HS-5 (cell line): Measurements from ENCODE around the gene HOXA6.
A peak's percentile ranks its signal among the peaks of the same experiment; 100 is the strongest.

ENCODE experiments used
- DNase-seq: peaks from one replicate; pipeline ENCODE4 v3.0.0-alpha.2; 2012; ENCODE audit warnings: low read depth

The HOXA6 gene

GRCh38 chr7:27172823-27173510 is 25.4 kb upstream of the HOXA6 start:
- DNase-seq: peak; percentile 49

GRCh38 chr7:27172315-27172774 is 24.8 kb upstream of the HOXA6 start:
- no peak for DNase-seq

GRCh38 chr7:27171637-27172314 is 24.2 kb upstream of the HOXA6 start:
- DNase-seq: peak; percentile 43

GRCh38 chr7:27171325-27171636 is 23.7 kb upstream of the HOXA6 start:
- DNase-seq: no peak

DNA sequence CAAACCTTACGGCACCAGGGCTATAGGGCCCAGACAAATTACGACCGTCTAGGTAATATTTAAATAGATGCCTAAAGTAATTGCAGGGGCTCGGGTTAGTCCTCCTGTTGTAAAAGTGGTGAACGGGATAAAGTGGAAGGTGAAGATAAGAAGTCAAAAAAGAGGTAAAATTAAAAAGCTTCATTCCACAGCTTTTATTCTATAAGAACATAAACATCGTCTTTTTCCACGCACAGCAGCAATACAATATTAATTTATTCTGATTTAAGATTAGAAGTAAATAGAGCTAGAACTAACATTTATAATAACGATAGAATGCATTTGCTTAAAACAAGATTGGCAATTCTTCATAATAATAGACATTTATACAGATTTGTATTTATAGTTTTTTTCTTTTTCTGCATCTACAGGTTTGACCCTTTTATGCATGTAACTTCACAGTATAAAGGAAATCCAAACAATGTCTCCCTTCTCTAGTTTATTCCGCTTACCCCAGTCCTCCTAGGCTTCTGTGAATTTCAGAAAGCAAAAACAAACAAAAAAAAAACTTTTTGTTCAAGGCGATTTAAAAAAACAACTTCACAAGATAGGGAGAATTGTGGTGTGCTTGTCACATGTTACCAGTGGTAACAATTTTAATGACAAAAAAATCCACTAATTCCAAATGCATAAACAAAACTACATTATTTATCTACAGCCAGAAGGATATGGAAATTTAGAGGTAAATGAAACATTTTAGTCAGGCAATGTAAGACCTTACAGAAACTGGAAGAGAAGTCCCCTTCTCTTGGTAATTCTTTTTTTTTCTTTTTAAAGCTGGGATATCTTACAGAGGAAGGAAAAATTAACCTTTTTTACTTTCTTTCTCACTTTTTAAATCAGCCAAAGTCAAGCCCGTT is 23.1 kb upstream of the HOXA6 start:
- no peak for DNase-seq

DNA sequence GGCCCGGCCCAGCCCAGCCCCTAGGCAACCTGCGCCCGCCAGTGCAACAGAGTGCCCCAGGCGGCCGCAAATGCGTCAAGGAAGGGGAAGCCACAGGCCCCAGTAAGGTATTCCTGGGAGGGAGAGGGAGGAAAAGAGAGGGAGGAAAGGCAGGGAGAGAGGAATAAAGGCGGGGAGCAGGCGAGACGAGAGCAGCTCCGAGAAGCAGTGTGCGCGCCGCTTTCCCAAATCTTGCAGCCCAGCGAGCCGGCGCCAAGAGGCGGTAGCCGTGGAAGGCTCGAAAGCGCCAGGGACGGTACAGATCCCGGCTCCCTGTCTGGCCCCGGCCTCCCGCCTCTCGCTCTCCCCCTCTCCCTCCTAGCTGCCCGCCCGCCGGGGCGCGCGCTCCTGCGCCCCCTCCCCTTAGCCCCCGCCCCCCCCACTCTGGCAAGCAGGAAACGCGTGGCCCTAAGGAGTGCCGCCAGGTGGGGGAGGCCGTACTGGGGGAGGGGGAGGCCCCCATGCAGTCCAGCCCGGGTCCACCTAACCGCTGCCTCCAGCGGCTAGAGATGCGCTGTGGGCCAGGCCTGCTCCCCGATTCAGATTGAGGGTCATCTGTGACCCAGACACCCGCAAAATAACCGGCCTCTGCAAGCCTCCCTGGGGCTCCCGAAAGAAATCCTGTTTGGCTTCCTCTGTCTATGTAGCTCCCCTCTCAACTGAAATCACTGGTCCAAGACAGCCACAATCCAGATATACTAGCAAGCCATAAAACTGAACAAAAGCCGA is 22.3 kb upstream of the HOXA6 start:
- DNase-seq: peak; percentile 38

- peak; percentile 76 for DNase-seq
Observed at GRCh38 chr7:27168265-27168947, 20.8 kb upstream of the HOXA6 start.

DNA sequence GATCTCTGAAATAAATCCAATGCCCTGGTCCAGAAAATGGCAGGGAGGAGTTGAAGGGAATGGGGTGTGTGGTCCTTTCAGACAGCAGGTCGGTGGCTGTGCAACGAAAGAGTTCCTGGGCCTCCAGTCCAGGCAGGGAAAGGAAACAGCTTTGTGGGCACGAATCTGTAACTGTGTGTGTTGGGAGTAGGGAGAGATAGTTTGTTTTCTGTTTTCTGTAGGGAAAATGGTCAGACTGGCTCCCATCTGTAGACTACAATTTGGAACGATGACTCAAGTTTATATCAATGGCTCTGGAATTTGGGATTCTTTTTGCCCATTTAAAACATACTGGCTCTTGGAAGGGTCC is 20.3 kb upstream of the HOXA6 start:
- DNase-seq: no peak

- peak; percentile 54 for DNase-seq
Observed at GRCh38 chr7:27166531-27167505, 19.2 kb upstream of the HOXA6 start.

GRCh38 chr7:27165996-27166530 is 18.5 kb upstream of the HOXA6 start:
- DNase-seq: no peak

DNA sequence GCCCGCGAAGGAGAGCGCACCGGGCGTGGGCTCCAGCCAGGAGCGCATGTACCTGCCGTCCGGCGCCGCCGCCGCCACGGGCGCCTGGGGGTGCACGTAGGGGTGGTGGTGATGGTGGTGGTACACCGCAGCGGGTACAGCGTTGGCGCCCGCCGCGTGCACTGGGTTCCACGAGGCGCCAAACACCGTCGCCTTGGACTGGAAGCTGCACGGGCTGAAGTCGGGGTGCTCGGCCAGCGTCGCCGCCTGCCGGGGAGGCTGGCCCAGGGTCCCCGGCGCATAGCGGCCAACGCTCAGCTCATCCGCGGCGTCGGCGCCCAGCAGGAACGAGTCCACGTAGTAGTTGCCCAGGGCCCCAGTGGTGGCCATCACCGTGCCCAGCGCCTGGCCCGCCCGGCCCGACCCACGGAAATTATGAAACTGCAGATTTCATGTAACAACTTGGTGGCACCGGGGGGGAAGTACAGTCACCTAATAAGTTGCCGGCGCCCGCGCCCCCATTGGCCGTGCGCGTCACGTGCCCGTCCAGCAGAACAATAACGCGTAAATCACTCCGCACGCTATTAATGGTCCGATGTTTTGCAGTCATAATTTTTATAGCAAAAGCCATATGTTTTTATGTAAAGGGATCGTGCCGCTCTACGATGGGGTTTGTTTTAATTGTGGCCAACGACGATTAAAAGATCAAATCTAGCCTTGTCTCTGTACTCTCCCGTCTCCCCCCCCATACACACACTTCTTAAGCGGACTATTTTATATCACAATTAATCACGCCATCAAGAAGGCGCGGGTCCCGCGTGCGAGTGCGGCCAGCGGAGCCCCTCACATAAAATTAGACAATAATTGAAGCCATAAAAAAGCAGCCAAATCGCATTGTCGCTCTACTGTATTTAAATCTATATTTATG is 17.8 kb upstream of the HOXA6 start, which contains the start of gene HOXA9:
HOXA9 (minus strand) TSS at position 449 of the 907 bp plus-strand sequence; CDS start at position 369, 80 bp downstream.
- DNase-seq: peak; percentile 93

- DNase-seq: no peak
Observed at GRCh38 chr7:27164367-27165088, 17.0 kb upstream of the HOXA6 start.

GRCh38 chr7:27164045-27164366 is 16.4 kb upstream of the HOXA6 start:
- no peak for DNase-seq

DNA sequence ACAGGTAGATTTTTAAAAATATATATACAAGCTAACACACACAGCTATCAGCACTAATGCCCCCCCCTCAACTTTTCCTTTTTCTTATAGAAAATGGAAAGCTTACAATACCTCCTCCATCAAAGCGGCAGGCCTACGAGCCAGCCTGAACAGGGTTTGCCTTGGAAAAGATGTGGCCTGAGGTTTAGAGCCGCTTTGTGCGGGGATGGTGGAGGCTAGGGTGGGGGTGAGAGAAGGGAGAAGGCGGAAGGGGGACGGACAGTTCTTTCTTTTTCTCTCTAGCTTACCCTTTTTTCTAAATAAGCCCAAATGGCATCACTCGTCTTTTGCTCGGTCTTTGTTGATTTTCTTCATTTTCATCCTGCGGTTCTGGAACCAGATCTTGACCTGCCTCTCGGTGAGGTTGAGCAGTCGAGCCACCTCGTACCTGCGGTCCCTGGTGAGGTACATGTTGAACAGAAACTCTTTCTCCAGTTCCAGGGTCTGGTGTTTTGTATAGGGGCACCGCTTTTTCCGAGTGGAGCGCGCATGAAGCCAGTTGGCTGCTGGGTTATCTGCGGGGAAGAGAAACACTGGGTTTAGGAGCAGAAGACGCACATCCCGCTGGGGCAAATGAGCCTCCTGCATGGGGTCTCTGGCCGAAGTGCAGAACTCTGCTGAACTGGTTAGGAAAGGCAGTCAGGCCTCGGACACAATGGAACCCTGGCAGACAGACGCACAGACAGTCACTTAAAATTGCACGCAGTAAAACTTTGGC is 15.9 kb upstream of the HOXA6 start:
- no peak for DNase-seq

GRCh38 chr7:27162561-27163287 is 15.2 kb upstream of the HOXA6 start:
- no peak for DNase-seq

DNA sequence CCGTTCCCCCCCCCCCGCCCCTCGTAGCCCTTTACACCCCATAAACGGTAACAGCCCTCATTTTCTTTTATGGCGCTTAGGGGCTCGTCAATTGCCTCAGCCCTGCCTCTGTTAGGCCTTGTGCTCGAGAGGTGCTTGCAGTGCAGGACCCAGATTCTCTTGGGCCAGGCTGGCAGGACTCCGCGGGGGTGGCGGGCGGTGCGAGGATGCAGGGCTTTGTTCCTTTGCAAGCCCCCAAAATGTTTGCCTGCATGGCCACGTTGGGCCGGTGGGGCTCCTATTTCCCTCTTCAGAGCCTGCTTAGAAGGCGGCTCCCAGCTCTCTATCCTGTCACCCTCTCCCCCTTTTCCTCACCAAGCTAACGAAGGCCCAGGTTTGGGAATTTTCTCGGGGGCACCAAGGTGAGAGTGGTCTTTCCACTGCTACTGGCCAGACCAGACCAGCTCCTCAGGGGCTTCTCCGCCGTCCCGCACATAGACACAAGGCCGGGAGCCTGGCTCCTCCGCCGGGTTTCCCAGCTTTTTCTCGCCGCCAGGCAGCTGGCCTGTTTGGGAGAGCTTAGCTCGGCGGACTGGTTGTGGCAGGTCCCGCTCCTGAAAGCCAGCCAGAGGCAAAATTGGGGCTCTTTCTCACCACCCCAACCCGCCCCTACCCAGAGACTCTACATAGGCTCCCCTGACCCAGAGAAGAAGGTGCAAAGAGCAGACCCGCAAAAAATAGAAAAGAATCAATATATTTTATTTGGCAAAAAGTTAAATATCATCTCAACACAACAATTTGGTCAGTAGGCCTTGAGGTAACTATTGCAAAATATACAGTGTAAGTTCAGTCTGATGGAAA is 14.4 kb upstream of the HOXA6 start:
- no peak for DNase-seq
